Smooth muscle cell of the brain vasculature (primary cell): Measurements from ENCODE around the gene HPSE2.

ENCODE experiments used
- DNase-seq: peaks from one replicate; pipeline ENCODE4 v3.0.0-alpha.2; 2012; ENCODE audit warnings: low read depth, low spot score

HPSE2 gene

GRCh38 chr10:98846787-98847186, 388.9 kb downstream of the HPSE2 start:
- DNase-seq: no peak

DNA sequence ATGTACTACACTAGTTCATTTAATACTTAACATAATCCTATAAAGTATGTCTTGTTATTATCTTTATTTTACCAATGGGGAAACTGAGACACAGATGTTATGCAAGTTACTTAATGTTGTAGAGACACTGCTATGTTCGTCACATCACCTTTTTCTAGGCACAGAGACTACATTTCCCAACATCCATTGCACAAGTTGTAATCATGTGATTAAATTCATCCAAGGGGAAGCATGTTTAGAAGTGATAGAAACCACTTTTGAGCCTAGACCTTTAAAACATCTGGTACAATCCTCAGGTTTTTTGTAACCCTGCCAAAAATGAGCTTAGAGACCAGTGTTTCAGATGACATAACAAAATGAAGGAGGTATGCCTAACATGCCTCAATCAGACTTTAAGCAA, 402.1 kb downstream of the HPSE2 start:
- DNase-seq: no peak

GRCh38 chr10:98832738-98833137, 402.9 kb downstream of the HPSE2 start:
- DNase-seq: no peak

GRCh38 chr10:98832196-98832595, 403.5 kb downstream of the HPSE2 start:
- DNase-seq: no peak

GRCh38 chr10:98831391-98831790, 404.3 kb downstream of the HPSE2 start:
- DNase-seq: no peak

DNA sequence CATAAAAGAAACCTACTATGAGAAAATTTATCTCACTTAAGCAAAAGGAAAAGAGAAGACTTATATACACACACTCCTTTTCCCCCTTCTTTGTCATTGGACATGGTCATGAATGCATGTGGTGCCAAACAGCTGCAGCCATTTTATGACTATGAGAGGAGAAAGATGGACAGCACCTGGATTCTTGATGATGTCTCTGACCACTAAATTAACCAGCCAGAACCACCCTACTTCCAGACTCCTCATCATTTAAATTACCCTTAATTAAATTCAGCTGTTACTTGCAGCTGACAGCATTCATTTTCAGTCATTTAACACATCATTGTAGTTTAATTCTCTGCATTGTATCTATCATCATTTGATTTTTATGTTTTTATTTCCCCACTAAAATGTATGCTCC, 409.9 kb downstream of the HPSE2 start:
- no peak for DNase-seq

GRCh38 chr10:98817396-98817795, 418.3 kb downstream of the HPSE2 start:
- DNase-seq: no peak

- DNase-seq: no peak
Measured at GRCh38 chr10:98815039-98815885, 420.4 kb downstream of the HPSE2 start.

DNA sequence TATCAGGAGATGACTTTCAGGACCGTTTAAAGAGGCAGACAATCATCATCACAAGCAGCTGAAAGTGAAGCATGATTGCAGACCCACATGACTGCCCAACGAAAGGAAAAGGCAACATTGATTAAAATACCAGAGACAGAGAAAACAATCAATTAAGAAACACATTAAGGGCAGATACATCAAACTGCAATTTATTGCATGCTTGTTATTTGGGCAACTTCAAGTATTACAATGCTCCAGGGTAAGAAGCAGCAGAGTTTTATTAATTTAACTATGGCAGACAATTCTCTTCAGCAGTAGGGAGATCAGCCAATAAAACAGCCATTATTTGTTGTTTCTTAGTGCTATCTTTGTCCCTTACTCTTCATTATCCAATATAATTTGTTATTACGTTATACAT, 421.2 kb downstream of the HPSE2 start:
- DNase-seq: no peak

GRCh38 chr10:98808282-98808892, 427.3 kb downstream of the HPSE2 start:
- DNase-seq: no peak

GRCh38 chr10:98800263-98800662, 435.4 kb downstream of the HPSE2 start:
- DNase-seq: no peak

- no peak for DNase-seq
Measured at GRCh38 chr10:98795467-98795866, 440.2 kb downstream of the HPSE2 start.

DNA sequence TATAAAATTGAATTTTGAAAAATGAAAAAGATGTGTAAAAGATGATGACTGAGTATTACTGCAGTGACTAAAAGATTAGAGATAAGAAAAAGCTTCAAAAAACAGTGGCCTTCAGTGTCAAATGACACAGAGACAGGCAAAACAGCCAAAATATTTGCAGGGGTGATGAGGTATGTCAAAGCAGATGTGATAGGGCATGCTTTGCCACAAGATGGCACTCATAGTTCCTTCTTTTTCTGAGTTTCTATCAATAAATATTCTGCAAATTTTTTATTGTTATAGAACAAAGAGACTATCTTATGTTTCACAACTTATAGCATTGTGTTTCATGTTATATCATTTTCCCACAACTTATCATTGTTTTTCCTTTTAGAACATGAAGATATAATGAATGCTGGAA, 444.8 kb downstream of the HPSE2 start:
- DNase-seq: no peak

- DNase-seq: no peak
Measured at GRCh38 chr10:98778277-98778759, 457.3 kb downstream of the HPSE2 start.

GRCh38 chr10:98758463-98758862, 477.2 kb downstream of the HPSE2 start:
- no peak for DNase-seq

DNA sequence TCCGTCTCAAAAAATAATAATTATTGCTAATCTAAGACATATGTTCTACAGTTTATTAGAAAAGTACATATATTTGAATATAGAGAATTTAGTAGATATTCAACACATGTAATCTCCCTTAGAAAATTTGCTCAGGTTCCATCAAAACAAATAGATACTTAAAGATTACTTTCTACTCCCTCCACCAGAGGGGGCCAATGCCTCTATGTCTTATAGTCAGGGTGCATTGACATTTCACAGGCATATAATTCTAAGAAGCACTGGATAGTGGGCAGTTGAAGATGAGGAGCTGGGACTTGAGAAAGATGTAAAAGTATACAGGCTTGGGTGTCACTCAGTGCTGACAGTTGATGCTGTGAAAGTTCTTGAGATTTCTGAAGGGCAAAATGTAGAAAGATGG, 487.4 kb downstream of the HPSE2 start:
- no peak for DNase-seq

GRCh38 chr10:98745645-98746044, 490.0 kb downstream of the HPSE2 start:
- DNase-seq: no peak

DNA sequence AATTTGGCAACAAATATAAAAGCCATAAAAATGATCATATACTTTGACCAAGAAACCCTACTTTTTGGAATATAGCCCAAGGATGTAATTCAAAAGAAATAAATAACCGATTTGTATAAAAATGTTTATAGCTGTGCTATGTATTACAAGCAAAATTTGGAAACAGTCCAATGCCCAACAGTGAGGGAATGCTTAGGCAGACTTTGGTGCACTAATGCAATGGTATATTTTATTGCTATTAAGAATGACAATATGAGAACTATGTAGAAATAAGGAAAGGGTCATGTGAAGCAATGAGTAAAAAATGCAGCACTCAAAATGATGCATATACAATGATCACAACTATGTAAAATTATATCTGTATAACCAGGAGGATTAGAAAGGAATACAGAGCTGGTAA, 515.1 kb downstream of the HPSE2 start:
- no peak for DNase-seq

DNA sequence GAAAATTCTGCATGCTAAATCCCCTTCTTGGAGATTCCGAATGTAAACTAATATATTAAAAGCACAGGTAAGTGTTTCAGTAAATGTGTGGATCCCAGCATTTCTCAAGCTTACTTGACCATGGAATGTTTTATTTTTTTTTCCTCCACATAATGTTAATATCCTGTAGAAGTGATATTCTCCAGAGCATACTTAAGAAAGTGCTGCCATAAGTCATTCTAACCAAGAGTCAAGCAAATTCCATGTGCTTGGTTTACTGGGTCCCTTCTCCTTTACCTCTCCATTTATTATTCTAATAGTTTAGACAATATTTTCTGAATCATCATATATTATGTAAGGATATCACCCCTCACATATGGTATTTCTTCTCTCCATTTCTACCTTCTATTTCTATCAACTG, 522.1 kb downstream of the HPSE2 start:
- no peak for DNase-seq

GRCh38 chr10:98696516-98696915, 539.1 kb downstream of the HPSE2 start:
- DNase-seq: no peak

GRCh38 chr10:98694883-98695282, 540.8 kb downstream of the HPSE2 start:
- DNase-seq: no peak

GRCh38 chr10:98694014-98694413, 541.6 kb downstream of the HPSE2 start:
- no peak for DNase-seq

- no peak for DNase-seq
Measured at GRCh38 chr10:98687685-98688084, 548.0 kb downstream of the HPSE2 start.
